Measurements from ENCODE around the gene NCBP3. TPM values are rescaled to one million over a fixed set of nuclear protein-coding genes. Genes with fewer than 3 reads are reported as not detected.

Gene NCBP3
- total and polyA plus RNA-seq, 4 donors = 23.8 to 63.2 (median 44.2) TPM

DNA sequence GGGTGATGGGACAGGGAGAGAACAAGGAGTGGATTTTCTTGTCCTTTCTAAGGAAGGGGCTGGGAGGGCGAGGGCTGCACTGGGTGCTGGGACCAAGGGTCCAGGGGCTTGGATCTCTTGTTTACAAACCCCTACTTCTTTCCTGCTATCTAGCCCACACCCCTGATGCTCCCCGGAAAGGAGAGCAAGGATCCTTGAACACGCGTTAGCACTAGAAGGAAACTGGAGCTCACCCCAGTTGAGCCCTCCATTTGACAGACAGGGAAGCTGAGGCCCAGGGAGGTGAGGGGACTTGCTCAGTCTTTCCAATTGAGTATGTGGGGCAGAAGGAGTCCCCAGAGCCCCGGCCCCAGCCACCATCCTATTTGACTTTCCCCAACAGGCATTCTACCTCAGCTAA is 40.5 kb downstream of the NCBP3 start:
- Histone ChIP-seq H3K4me3 (ENCODE audit: low read depth, low read length) (no peak overlapping the region), H3K27me3 (ENCODE audit: control insufficient read depth, insufficient read depth, low read length) (no peaks in the 10 kb centered on the region), H3K9me3 (ENCODE audit: control insufficient read depth, insufficient read depth, low read length) (no peaks in the 10 kb centered on the region), H3K4me1 (ENCODE audit: control insufficient read depth, insufficient read depth, low read length) (no peaks in the 10 kb centered on the region), H3K36me3 (ENCODE audit: control insufficient read depth, insufficient read depth, low read length) (peaks cover 63% of the 10 kb centered on the region), H3K27ac (ENCODE audit: low read depth, low read length) (no peak overlapping the region)
- 100% methylated on average over 2 of the region's 5 CpGs for WGBS (ENCODE audit: insufficient coverage)
- DNase-seq (ENCODE audit: low read depth in 4 of 6, low spot score in 6 of 6) = no peak

DNA sequence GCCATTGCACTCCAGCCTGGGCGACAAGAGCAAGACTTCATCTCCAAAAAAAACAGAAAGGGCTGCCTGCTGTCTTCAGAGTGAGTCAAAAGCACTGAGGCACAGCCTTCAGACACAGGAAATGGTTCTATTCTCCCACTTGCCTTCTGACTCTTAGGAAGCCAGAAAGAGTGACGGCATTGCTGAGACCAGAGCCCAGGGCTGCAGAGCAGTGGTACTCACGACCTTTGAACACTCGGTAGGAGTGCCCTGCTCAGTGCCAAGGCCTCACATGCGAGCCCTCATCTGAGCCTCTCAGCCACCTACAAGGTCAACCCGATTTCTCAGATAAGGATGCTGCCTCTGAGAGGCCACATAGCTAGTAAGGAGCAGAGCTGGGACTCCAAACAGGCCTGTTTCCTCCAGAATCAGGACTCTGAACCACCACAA is 41.5 kb downstream of the NCBP3 start:
- H3K4me1 ChIP-seq (ENCODE audit: control insufficient read depth, insufficient read depth, low read length) = no peaks in the 10 kb centered on the region
- no peak overlapping the region for H3K4me3 ChIP-seq (ENCODE audit: low read depth, low read length)
- no peak overlapping the region for H3K27ac ChIP-seq (ENCODE audit: low read depth, low read length)
- 85% methylated on average over 6 of the region's 6 CpGs for WGBS (ENCODE audit: insufficient coverage)
- no peak for DNase-seq (ENCODE audit: low read depth in 4 of 6, low spot score in 6 of 6)
- no peaks in the 10 kb centered on the region for H3K27me3 ChIP-seq (ENCODE audit: control insufficient read depth, insufficient read depth, low read length)
- H3K9me3 ChIP-seq (ENCODE audit: control insufficient read depth, insufficient read depth, low read length) = no peaks in the 10 kb centered on the region
- peaks cover 59% of the 10 kb centered on the region for H3K36me3 ChIP-seq (ENCODE audit: control insufficient read depth, insufficient read depth, low read length)

DNA sequence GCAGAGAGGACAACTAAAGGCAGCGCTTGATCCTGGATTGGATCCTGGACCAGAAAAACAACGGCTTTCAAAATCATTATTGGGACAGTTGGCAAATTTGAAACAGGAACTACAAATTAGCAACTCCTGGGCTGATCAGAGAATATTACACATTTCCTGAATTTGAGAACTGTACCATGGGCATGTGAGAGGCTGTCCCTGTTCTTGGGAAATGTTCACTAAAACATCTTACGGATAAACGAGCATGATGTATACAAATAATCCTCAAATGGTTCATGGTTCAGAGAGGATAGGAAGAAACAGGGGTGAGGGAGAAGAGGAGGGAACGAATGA is 42.8 kb downstream of the NCBP3 start:
- Histone ChIP-seq H3K36me3 (ENCODE audit: control insufficient read depth, insufficient read depth, low read length) (peaks cover 48% of the 10 kb centered on the region), H3K27me3 (ENCODE audit: control insufficient read depth, insufficient read depth, low read length) (no peaks in the 10 kb centered on the region), H3K4me1 (ENCODE audit: control insufficient read depth, insufficient read depth, low read length) (no peaks in the 10 kb centered on the region), H3K4me3 (ENCODE audit: low read depth, low read length) (no peak overlapping the region), H3K9me3 (ENCODE audit: control insufficient read depth, insufficient read depth, low read length) (no peaks in the 10 kb centered on the region), H3K27ac (ENCODE audit: low read depth, low read length) (no peak overlapping the region)
- 100% methylated on average over 3 of the region's 5 CpGs for WGBS (ENCODE audit: insufficient coverage)
- DNase-seq (ENCODE audit: low read depth in 4 of 6, low spot score in 6 of 6) = no peak

DNA sequence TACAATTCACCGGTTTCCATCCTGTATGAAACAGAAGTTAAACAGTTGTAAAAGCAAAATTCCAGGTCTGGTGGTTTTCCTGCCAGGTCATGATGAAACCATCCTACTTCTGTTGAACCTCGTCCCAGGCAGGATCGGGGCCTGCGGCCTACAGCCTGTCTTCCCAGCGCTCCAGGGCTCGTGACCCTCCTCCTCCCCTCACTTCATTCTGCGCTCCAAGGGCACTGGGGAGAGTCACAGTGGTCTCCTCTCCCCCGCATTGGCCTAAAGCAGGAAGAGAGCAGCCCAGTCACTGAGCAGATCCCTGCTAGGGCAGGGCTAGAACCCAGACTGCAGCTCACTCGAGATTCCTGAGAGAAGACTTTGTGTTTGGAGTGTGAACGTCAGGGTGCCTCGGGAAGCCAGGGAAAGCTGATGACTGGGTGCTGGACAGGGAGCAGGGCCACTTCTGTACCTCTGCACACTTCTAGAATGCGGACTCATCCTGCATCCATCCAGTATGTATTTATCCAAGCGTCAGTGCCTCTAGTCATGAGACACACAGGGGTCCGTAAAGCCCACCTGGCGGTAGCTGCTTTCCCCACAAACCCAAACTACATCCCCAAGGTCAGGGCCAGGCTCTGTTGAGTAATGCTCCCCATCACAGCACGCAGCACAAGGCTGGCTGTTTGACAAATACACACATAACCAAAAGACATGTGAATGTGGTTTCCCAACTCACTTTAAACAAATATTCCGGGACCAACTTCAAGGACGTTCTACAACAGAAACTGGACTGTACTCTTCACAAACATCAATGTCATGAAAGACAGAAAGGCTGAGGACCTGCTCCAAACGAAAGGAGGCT is 43.4 kb downstream of the NCBP3 start:
- DNase-seq (ENCODE audit: low read depth in 4 of 6, low spot score in 6 of 6) = no peak
- peaks cover 43% of the 10 kb centered on the region for H3K36me3 ChIP-seq (ENCODE audit: control insufficient read depth, insufficient read depth, low read length)
- H3K4me3 ChIP-seq (ENCODE audit: low read depth, low read length) = no peak overlapping the region
- no peaks in the 10 kb centered on the region for H3K9me3 ChIP-seq (ENCODE audit: control insufficient read depth, insufficient read depth, low read length)
- no peak overlapping the region for H3K27ac ChIP-seq (ENCODE audit: low read depth, low read length)
- H3K27me3 ChIP-seq (ENCODE audit: control insufficient read depth, insufficient read depth, low read length) = no peaks in the 10 kb centered on the region
- no peaks in the 10 kb centered on the region for H3K4me1 ChIP-seq (ENCODE audit: control insufficient read depth, insufficient read depth, low read length)
- WGBS (ENCODE audit: insufficient coverage) = 88% methylated on average over 15 of the region's 19 CpGs

DNA sequence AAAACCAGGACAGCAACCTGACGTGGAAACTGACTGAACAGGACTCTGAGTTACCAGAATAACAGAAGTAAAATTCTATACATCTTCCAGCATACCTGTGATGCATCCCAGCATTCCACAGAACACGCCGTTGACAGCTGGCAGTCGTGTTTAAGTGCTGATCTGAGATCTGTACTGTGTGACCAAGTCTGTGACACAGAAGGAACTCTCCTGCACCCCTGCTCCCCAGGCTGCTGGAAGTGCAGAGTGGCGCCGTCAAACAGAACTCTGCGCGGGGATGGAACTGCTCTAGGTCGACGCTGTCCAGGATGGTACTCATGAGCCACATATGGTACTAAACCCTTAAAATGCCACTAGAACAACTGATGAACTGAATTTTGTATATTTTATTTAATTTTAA is 44.3 kb downstream of the NCBP3 start:
- H3K27ac ChIP-seq (ENCODE audit: low read depth, low read length) = no peak overlapping the region
- no peak for DNase-seq (ENCODE audit: low read depth in 4 of 6, low spot score in 6 of 6)

DNA sequence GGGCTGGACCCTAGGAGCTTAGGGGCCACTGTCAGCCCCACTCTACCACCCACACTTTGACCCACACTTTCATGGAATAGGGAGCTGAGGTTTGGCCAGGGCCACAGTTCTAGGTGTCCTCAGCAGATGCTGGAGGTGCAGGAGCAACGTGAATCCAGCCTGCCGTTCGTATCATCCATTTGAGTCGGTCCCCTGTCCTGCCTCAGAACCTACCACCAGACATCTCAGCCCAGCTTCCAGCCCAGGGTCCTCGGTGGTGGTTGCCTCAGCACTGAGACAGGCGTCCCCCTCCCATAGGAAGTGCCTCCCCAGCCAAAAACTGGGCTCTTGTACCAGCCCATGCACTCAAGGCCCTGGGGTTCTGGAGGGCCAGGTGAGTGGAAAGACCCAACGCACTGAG is 44.7 kb downstream of the NCBP3 start:
- Histone ChIP-seq H3K4me3 (ENCODE audit: low read depth, low read length) (no peak overlapping the region), H3K36me3 (ENCODE audit: control insufficient read depth, insufficient read depth, low read length) (peaks cover 39% of the 10 kb centered on the region), H3K9me3 (ENCODE audit: control insufficient read depth, insufficient read depth, low read length) (no peaks in the 10 kb centered on the region), H3K27ac (ENCODE audit: low read depth, low read length) (no peak overlapping the region), H3K4me1 (ENCODE audit: control insufficient read depth, insufficient read depth, low read length) (no peaks in the 10 kb centered on the region), H3K27me3 (ENCODE audit: control insufficient read depth, insufficient read depth, low read length) (no peaks in the 10 kb centered on the region)
- DNase-seq (ENCODE audit: low read depth in 4 of 6, low spot score in 6 of 6) = no peak
- WGBS (ENCODE audit: insufficient coverage) = 86% methylated on average over 7 of the region's 7 CpGs

More for the DNA sequence above, 44.3 kb downstream of the NCBP3 start:
- Histone ChIP-seq H3K27me3 (ENCODE audit: control insufficient read depth, insufficient read depth, low read length) (no peaks in the 10 kb centered on the region), H3K9me3 (ENCODE audit: control insufficient read depth, insufficient read depth, low read length) (no peaks in the 10 kb centered on the region), H3K4me1 (ENCODE audit: control insufficient read depth, insufficient read depth, low read length) (no peaks in the 10 kb centered on the region), H3K36me3 (ENCODE audit: control insufficient read depth, insufficient read depth, low read length) (peaks cover 39% of the 10 kb centered on the region), H3K4me3 (ENCODE audit: low read depth, low read length) (no peak overlapping the region)
- 98% methylated on average over 4 of the region's 10 CpGs for WGBS (ENCODE audit: insufficient coverage)

DNA sequence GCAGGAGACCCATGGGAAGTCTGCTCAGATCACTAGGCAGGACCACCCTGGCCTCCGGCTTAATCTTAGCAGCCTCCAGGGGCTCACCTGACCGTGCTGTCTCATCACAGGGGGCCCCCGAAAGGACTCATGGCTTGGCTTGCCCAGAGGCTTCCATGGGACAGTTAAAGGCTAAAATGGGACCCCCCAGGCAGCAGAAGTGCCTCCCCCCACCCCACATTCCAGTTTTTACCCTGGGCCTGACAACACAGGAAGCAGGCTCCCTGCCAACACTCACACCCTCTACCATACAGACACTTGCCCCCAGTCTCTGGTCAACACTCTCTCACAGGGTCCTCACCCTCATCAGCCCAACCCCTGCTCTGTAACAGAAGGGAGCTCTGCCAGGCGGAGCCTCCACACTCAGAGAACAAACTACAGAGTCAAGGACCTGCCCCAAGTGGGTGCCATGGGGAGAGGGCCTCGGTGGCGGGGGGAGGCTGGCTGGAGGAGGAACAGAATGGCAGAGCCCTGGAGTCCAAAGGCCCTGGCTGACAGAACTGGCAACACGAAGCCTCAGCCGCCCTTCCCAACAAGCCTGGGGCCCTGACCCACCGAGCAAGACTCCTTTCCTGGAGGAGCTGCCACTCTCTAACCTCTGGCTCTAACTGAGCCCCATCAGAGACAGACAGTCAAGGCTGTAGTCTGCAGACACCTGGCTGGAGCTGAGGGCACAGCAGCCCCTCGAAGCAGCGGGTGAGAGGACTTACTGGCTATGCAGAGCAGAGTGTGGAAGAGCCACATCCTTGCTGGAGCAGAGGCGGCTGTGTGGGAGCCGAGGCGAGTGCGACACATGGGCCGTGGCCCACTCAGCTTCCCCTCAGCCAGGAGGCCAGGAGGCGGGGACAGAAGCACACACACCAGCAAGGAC is 45.4 kb downstream of the NCBP3 start, which contains the start of gene ITGAE:
TSS of gene ITGAE (minus strand) at position 827 of the 910 bp plus-strand sequence. CDS start at position 783, 44 bp downstream.
- Histone ChIP-seq H3K4me1 (ENCODE audit: control insufficient read depth, insufficient read depth, low read length) (peaks cover under 1% of the 10 kb centered on the region), H3K27me3 (ENCODE audit: control insufficient read depth, insufficient read depth, low read length) (no peaks in the 10 kb centered on the region), H3K27ac (ENCODE audit: low read depth, low read length) (no peak within 1 kb of the TSS), H3K9me3 (ENCODE audit: control insufficient read depth, insufficient read depth, low read length) (no peaks in the 10 kb centered on the region), H3K4me3 (ENCODE audit: low read depth, low read length) (no peak within 1 kb of the TSS), H3K36me3 (ENCODE audit: control insufficient read depth, insufficient read depth, low read length) (peaks cover 32% of the 10 kb centered on the region)
- DNase-seq (ENCODE audit: low read depth in 4 of 6, low spot score in 6 of 6) = no peak
- WGBS (ENCODE audit: insufficient coverage) = 85% methylated on average over 16 of the region's 17 CpGs

DNA sequence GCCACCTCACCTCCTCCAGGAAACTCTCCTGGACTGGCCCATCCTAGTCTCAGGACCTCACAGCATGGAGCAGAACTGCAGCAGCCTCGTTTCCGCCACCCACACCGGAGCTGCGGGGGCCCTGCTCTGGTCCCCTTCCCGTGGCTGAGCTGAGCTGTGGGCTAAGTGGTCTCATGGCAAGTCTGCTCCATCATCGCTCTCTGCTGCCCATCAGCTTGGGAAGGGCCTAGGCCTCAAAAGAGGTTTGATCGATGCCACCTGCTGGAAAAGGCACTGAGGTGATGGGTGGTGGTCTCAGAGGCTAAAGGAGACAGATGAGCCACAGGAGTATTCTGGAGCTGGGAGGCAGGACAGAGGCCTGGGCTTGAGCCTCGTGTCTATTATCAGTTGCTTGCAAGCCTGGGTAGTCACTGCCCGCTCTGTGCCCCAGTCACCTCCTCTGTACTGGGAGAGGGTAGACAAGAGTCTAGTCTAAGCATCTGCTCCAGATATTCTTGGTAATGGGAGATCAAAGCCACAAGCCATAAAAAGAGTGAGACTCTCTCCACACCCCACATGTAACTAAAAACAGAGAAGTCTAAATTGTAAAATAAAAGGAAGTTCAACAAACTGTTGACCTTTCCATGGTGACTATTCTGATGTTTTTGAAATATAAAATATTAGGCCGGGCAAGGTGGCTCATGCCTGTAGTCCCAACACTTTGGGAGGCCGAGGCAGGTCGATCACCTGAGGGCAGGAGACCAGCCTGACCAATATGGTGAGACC is 46.7 kb downstream of the NCBP3 start:
- H3K27ac ChIP-seq (ENCODE audit: low read depth, low read length) = no peak overlapping the region

More for the DNA sequence above, 46.7 kb downstream of the NCBP3 start:
- Histone ChIP-seq H3K27me3 (ENCODE audit: control insufficient read depth, insufficient read depth, low read length) (no peaks in the 10 kb centered on the region), H3K9me3 (ENCODE audit: control insufficient read depth, insufficient read depth, low read length) (no peaks in the 10 kb centered on the region), H3K36me3 (ENCODE audit: control insufficient read depth, insufficient read depth, low read length) (peaks cover 26% of the 10 kb centered on the region), H3K4me1 (ENCODE audit: control insufficient read depth, insufficient read depth, low read length) (peaks cover 3% of the 10 kb centered on the region), H3K4me3 (ENCODE audit: low read depth, low read length) (no peak overlapping the region)
- DNase-seq (ENCODE audit: low read depth in 4 of 6, low spot score in 6 of 6) = peak in 1 of 6 donors; percentile 4
- 83% methylated on average over 11 of the region's 12 CpGs for WGBS (ENCODE audit: insufficient coverage)
